NCI-H748 treated with DMSO at 0.1 percent for 48 hours (cell line): ENCODE results near the gene CCNI.

Experiments used
- DNase-seq: peaks from one replicate; lab custom pipeline; 2025; lab: John Stamatoyannopoulos, UW

CCNI gene

DNA sequence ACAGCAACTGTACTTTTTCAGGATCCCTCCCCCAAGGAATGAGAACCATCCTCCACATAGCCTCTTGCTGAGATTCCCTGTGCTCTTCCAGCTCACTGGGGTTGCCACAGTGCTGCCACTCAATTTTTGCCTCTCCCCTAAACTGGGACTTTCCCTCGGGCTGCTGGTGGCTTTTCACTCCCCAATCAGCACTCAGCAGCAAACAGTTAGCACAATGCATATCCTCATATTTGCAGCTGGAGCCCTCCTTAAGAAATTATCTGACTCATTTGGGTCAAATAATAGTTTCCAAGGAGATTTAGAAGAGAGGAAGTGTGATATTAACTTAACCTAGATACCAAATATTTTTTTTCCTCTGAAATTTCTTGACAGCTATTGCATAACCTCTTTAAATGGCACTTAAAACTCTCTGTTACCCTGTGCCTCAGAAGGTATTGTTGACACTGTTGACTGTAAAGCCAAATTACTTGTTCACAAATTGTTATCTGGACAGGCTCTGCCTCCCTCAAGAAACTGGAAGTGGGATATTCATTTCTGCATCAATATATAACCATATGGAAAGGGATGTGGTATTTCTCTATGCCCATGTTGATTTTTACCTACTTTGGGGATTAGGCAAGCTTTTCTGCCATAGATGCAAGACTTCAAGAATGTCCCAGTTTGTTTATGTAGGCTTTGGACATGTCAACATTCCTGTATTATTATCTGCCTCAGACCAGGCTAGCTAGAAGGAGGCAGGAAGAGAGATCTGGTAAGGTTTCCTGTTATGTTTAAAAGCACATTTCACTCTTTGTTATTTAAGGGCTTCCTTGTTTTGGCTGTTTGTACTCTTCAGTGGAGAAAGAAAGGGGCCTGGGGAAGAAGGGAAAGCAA is 68.2 kb downstream of the CCNI start:
- no peak for DNase-seq

DNA sequence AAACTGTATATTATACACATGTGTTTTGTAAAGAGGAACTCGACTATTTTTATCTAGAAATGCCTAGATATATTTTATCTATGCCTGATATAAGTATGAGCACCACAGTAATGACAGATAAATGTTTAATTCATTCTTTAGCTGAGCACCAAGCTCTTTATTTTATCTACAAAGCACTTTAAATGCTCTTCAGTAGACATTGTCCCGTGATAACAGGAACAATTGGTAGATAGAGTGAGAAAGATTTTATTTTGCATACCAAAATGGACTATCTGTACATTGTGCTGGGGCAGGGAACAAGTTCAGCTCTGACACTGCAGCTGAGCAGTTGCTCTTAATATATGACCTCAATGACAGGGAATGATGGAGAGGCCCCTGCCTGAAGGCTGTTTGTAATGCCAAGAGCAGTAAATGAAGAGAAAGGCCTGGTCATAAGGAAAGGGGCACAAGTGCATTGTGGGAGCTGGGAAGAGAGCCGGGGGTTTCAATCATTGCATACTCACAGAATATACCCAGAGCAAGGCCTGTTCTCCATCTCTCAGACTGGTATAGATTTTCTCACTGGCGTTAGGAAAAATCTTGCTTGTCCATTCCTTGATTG is 68.9 kb downstream of the CCNI start:
- no peak for DNase-seq

DNA sequence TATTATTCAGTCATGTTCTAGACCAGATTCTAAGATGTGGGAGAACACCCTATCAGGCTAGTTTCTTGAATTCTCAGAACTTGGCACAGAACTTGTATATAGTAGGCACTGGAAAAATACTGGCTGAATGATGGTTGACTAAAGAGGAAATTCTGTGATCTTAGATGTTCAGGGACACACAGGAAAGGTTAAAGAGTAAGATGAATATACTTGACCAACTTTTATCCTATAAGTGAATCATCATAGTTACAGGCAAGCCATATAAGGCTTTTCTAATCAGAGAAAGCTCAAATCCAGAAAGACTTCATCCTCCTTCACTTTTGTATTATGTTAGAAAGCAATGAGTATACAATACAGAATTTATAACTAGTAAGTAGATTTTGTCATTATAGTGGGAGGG is 72.4 kb downstream of the CCNI start:
- no peak for DNase-seq

DNA sequence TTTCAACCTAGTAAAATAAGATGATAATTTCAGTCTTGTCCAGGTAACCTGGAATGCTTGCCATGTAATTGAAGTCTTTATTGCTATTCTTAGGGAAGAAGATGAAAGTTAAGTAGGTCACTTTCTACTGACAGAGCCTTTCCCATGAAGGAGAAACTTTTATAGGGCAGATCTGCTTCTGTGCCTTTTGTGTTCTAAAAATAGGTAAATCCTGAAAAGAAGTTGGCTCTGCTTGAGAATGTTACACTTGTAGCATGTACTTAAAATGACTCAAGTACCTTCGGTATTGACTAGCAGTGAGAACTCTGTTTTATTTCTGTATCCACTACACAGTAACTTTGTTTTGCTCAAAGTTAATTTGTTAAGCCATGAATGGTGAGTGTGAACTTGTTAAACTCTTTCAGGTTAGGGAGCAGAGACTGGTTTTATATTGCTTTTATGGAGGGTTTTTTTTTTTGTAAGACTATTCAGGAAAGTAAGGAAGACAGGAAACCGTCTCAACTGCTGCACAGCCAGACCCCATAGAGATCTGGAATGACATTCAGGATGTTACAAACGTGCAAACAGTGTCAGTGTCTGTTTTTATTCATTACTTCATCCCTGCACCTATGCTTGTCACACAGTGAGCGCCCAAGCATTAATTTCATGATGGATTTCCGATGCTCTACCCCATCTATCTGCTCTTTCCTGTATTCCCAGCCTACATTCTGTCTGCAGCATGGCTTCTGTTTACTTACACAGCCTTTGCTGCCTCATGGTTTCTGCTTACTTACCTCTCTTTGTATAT is 73.3 kb downstream of the CCNI start:
- DNase-seq: no peak

DNA sequence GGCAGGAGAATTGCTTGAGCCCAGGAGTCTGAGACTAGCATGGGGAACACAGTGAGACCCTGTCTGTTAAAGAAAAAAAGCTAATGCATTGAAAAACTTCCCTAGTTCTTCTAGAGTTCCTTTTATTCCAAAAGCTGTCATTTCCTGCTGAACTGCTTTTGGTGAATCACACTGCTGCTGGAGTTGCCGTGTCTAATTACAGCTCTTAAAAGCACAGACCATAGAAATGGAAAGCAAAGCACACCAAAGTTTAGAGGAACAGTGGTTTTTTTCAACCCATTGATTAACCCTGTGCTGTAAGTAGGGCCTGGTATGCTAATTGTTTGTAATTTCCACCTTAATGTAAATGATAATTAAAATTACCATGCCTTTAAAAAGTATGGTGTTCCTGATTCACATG is 73.9 kb downstream of the CCNI start:
- no peak for DNase-seq

DNA sequence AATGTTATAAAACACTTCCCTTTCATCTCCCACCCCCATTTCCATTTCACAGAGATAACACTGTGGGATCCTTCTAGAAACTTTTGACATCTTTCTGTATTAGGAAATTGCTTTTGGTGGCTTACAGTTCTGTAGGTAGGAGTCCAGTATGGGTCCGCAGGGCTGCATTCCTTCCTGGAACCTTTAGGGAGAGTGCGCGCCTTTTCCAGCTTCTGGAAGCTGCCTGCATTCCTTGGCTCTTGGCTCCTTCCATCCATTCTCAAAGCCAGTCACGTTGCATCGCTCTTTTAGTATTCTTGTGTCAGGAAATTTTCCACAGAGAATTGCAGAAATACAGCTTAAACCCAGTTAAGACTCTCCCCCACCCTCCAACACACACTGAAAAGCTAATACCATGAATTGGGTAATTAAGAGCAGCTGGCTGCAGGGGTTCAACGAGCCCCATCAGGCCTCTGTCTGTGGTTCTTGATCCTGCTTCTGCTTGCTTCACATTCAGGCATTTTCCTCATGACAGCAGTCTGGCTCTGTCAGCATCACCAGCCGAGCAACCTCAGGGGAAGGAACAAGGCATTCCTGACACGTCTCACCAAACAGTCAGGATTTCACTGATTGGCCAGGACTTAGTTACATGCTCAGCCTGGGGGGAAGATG is 77.4 kb downstream of the CCNI start:
- no peak for DNase-seq

DNA sequence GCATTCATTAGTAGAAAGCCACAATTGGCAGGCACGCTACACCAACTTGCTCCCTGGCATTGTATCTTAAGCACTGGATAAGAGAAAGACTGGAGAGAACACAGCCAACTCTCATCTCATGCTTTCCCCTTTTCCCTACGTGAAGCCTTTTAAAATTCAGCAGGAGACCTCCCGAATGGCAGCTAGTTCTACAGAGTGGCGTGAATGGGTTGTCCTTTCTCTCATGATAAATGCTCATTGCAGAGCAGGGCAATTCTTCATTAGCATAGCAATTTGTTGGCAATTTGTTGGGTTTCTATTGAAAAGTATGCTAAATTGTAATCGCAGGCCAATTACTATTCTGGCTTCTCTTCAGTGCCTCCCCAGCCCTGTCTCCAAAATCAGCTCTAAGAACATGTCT is 78.3 kb downstream of the CCNI start:
- no peak for DNase-seq
